ENCODE data around the gene AGTRAP. TPM values are rescaled to one million over a fixed set of nuclear protein-coding genes. Genes with fewer than 3 reads are reported as not detected.

Gene AGTRAP
- total and polyA plus RNA-seq, 3 experiments from 2014 or later = 9.7 to 103 (median 10.6) TPM

- Histone ChIP-seq H3K4me3 (ENCODE audit: low read length) (no peak overlapping the region), H3K9me3 (ENCODE audit: low read length) (no peaks in the 10 kb centered on the region), H3K36me3 (ENCODE audit: insufficient read depth, low read length) (peaks cover 18% of the 10 kb centered on the region), H3K27me3 (ENCODE audit: insufficient read depth, low read length, poor library complexity, severe bottlenecking) (no peaks in the 10 kb centered on the region), H3K27ac (ENCODE audit: low read depth, low read length) (peak overlapping the region; percentile 95), H3K4me1 (ENCODE audit: insufficient read depth, low read length) (peaks cover 35% of the 10 kb centered on the region)
- Mint-ChIP-seq H3K4me1 (peaks cover 33 to 42% (median 34%) of the 10 kb centered on the region in 3 donors), H3K36me3 (peaks cover 0 to 61% (median 6%) of the 10 kb centered on the region in 3 donors), H3K27me3 (no peaks in the 10 kb centered on the region), H3K9me3 (no peaks in the 10 kb centered on the region), H3K27ac (peak overlapping the region in 1 of 8 donors; percentile 74), H3K4me3 (peak overlapping the region in 1 of 7 donors; percentile 73)
- no peak for DNase-seq
- POLR2A ChIA-PET = no interaction called here
- CTCF ChIA-PET = no interaction called here
Observed at GRCh38 chr1:11800391-11800755, 64.4 kb downstream of the AGTRAP start.

Other genes with a start within 250 kb of the AGTRAP start
- gene FBXO2, start 81.7 kb upstream of the AGTRAP start, total RNA-seq = 1 to 10 TPM; 1.8 to 2.0 TPM
- 4.6 TPM for gene FBXO2, start 81.7 kb upstream of the AGTRAP start, polyA plus RNA-seq
- 10 to 100 TPM; 14.2 to 16.0 TPM for gene FBXO44, start 81.3 kb upstream of the AGTRAP start, total RNA-seq
- gene FBXO44, start 81.3 kb upstream of the AGTRAP start, polyA plus RNA-seq = 12.0 TPM
- 1 to 10 TPM; 8.8 to 9.4 TPM for gene FBXO6, start 71.9 kb upstream of the AGTRAP start, total RNA-seq
- 30.4 TPM for gene FBXO6, start 71.9 kb upstream of the AGTRAP start, polyA plus RNA-seq
- 10 to 100 TPM; 60.1 to 66.2 TPM for gene MAD2L2, start 55.0 kb upstream of the AGTRAP start, total RNA-seq
- 57.2 TPM for gene MAD2L2, start 55.0 kb upstream of the AGTRAP start, polyA plus RNA-seq
- gene DRAXIN, start 44.4 kb upstream of the AGTRAP start, total RNA-seq = under 1 TPM; 0.09 to 0.11 TPM
- 0.12 TPM for gene DRAXIN, start 44.4 kb upstream of the AGTRAP start, polyA plus RNA-seq
- not detected for gene C1orf167, start 26.1 kb downstream of the AGTRAP start, total RNA-seq
- gene C1orf167, start 26.1 kb downstream of the AGTRAP start, polyA plus RNA-seq = 0.81 TPM
- 10 to 100 TPM; 13.5 to 16.3 TPM for gene MTHFR, start 69.8 kb downstream of the AGTRAP start, total RNA-seq
- 10.0 TPM for gene MTHFR, start 69.8 kb downstream of the AGTRAP start, polyA plus RNA-seq
- 1 to 10 TPM; 8.9 to 9.3 TPM for gene CLCN6, start 70.1 kb downstream of the AGTRAP start, total RNA-seq
- 1.7 TPM for gene CLCN6, start 70.1 kb downstream of the AGTRAP start, polyA plus RNA-seq
- gene NPPA, start 111.6 kb downstream of the AGTRAP start, total RNA-seq = not detected
- gene NPPA, start 111.6 kb downstream of the AGTRAP start, polyA plus RNA-seq = not detected
- not detected for gene NPPB, start 122.8 kb downstream of the AGTRAP start, total RNA-seq
- gene NPPB, start 122.8 kb downstream of the AGTRAP start, polyA plus RNA-seq = not detected
- gene KIAA2013, start 190.3 kb downstream of the AGTRAP start, total RNA-seq = 10 to 100 TPM; 31.3 to 33.9 TPM
- gene KIAA2013, start 190.3 kb downstream of the AGTRAP start, polyA plus RNA-seq = 63.2 TPM
- gene PLOD1, start 198.6 kb downstream of the AGTRAP start, total RNA-seq = 10 to 100 TPM; 25.8 to 31.0 TPM
- 9.4 TPM for gene PLOD1, start 198.6 kb downstream of the AGTRAP start, polyA plus RNA-seq
- 10 to 100 TPM; 97.1 to 97.2 TPM for gene MFN2, start 244.3 kb downstream of the AGTRAP start, total RNA-seq
- gene MFN2, start 244.3 kb downstream of the AGTRAP start, polyA plus RNA-seq = 40.9 TPM